ENCODE results near the gene KRTAP10-10. TPM values are rescaled to one million over a fixed set of nuclear protein-coding genes. Genes with fewer than 3 reads are reported as not detected.
A peak's percentile ranks its signal among the peaks of the same experiment; 100 is the strongest.
"Not testable (repeated sequence)": the region's sequence is repeated elsewhere in the genome, so short reads cannot be mapped to it uniquely, and the experiment has no call there.

Gene KRTAP10-10
- total and polyA plus RNA-seq, 2 experiments from 2014 or later, result not detected

DNA sequence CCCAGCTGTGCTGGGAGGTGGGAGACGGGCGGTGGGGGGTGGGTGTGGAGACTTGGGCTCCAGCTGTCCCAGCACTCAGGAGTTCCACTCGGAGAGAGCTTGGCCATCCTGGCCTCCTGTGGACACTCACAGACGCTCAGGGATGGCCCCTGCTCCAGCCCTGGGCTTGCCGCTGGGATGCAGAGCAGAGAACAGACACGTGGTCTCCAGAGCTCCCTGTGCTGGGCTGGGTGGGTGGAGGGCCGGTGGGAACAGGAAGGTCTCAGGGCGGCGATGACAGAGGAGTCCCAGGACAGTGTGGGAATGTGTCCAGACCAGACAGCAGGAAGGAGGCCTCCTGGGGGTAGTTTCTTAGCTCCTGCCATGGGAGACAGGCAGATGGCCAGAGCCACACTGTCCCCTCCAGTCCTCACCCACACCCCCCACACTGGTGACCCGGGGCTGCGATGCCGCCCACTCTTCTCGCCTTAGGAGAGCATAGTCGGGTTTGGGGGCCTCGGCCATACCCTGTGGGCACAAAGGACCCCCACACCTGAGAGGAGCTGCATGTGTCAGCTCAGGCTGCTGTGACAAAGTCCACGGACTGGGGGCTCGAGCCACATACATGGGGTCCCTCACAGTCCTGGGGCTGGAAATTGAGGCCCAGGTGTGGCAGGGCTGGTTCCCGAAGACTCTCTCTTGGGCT lies 8.3 kb upstream of the KRTAP10-10 start:
- TF ChIP-seq, protein P1, sequence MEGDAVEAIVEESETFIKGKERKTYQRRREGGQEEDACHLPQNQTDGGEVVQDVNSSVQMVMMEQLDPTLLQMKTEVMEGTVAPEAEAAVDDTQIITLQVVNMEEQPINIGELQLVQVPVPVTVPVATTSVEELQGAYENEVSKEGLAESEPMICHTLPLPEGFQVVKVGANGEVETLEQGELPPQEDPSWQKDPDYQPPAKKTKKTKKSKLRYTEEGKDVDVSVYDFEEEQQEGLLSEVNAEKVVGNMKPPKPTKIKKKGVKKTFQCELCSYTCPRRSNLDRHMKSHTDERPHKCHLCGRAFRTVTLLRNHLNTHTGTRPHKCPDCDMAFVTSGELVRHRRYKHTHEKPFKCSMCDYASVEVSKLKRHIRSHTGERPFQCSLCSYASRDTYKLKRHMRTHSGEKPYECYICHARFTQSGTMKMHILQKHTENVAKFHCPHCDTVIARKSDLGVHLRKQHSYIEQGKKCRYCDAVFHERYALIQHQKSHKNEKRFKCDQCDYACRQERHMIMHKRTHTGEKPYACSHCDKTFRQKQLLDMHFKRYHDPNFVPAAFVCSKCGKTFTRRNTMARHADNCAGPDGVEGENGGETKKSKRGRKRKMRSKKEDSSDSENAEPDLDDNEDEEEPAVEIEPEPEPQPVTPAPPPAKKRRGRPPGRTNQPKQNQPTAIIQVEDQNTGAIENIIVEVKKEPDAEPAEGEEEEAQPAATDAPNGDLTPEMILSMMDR (IDR thresholded peaks at IDR 0.05; ENCODE audit: low read depth, low read length), result no peak
- peak in 1 of 2 donors; percentile 27 for DNase-seq (ENCODE audit: low read depth in 1 of 2, low spot score in 1 of 2)
- no peaks in the 10 kb centered on the region for H3K9me3 ChIP-seq (ENCODE audit: low read depth)

DNA sequence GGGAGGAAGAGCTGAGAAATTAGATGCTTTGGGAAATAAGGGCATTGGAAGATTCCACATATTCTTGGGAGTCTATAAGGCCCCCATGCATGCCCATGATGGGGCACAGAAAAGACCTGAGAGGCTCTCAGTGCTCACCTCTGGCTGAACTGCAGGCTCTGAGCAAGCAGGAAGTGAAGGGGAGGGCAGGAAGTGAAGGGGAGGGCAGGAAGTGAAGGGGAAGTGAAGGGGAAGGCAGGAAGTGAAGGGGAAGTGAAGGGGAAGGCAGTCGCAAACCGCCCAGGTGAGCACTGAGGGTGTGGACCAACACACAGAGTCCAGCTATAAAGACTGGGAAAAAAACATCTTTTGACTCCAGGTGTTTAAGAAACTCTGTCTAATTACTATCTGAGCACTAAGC lies 6.7 kb upstream of the KRTAP10-10 start:
- no peaks in the 10 kb centered on the region for H3K27me3 ChIP-seq

More for the DNA sequence above, 8.3 kb upstream of the KRTAP10-10 start:
- Histone ChIP-seq H3K4me3 (no peak overlapping the region), H3K27ac (no peak overlapping the region), H3K36me3 (no peaks in the 10 kb centered on the region), H3K27me3 (no peaks in the 10 kb centered on the region), H3K4me1 (ENCODE audit: low read depth) (no peaks in the 10 kb centered on the region)

DNA sequence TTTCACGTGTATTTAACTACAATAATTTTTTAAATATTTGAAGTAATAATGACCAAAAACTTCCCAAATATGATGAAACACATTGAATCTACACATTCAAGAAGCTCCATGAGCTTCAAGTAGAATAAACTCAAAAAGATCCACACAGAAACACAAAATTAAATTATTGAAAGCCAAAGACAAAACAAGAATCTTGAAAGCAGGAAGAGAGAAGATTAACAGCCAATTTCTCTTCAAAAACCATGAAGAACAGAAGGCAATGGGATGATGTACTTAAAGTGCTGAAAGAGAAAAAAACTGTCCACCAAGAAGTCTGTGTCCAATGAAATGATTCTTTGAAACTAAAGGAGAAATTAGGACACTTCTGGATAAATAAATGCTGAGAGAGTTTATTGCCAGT lies 5.1 kb upstream of the KRTAP10-10 start:
- DNase-seq (ENCODE audit: low read depth in 1 of 2, low spot score in 1 of 2), result no peak
- Histone ChIP-seq H3K4me3 (no peak overlapping the region), H3K36me3 (no peaks in the 10 kb centered on the region), H3K4me1 (ENCODE audit: low read depth) (no peaks in the 10 kb centered on the region), H3K27ac (no peak overlapping the region), H3K9me3 (ENCODE audit: low read depth) (no peaks in the 10 kb centered on the region), H3K27me3 (no peaks in the 10 kb centered on the region)
- TF ChIP-seq, protein P1 (IDR thresholded peaks at IDR 0.05; ENCODE audit: low read depth, low read length), result no peak

More for the DNA sequence above, 6.7 kb upstream of the KRTAP10-10 start:
- DNase-seq (ENCODE audit: low read depth in 1 of 2, low spot score in 1 of 2), result no peak
- TF ChIP-seq, protein P1 (IDR thresholded peaks at IDR 0.05; ENCODE audit: low read depth, low read length), result no peak
- H3K9me3 ChIP-seq (ENCODE audit: low read depth), result no peaks in the 10 kb centered on the region
- H3K4me3 ChIP-seq, result no peak overlapping the region
- no peak overlapping the region for H3K27ac ChIP-seq
- H3K4me1 ChIP-seq (ENCODE audit: low read depth), result no peaks in the 10 kb centered on the region
- no peaks in the 10 kb centered on the region for H3K36me3 ChIP-seq

DNA sequence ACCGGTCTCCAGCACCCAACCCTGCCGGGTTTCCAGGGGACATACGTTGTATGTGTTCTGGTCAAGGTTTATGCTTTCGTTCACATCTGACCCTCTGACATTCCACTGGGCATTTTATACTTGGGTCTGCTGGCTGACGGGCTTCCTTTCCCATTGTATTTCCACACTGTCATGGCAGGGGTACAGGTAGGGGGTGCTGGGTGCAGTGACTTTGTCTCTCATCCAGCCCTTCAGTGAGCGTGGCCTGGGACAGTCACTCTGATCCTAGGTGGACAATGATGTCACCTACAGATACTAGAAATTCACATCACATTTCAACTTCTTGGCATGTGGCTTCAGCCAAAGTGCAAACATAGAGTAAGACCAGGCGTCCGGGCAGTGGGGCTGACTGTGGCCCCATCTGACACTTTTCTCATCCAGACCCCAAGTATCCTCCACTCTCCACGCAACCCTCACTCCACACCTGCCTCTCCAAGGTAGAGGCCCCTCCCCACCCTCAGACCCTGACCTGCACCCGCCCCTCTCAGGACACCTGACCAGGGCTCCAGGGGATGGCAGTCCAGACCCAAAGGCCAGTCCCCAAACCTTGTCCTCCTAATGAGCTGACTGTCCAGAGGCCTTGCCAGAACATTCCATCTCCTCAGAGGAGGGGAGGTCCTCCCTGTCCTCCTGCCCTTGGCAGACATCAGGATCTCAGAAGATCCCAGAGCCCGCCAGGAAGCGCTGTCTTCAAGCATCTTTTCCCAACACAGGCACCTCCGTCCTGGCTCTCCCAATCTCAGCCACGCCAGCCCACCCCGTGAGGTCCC lies 743 bp upstream of the KRTAP10-10 start:
- Histone ChIP-seq H3K36me3 (no peaks in the 10 kb centered on the region), H3K27me3 (no peaks in the 10 kb centered on the region), H3K9me3 (ENCODE audit: low read depth) (no peaks in the 10 kb centered on the region), H3K4me1 (ENCODE audit: low read depth) (no peaks in the 10 kb centered on the region), H3K4me3 (no peak overlapping the region), H3K27ac (no peak overlapping the region)
- TF ChIP-seq, protein P1 (IDR thresholded peaks at IDR 0.05; ENCODE audit: low read depth, low read length), result no peak
- DNase-seq (ENCODE audit: low read depth in 1 of 2, low spot score in 1 of 2), result no peak

DNA sequence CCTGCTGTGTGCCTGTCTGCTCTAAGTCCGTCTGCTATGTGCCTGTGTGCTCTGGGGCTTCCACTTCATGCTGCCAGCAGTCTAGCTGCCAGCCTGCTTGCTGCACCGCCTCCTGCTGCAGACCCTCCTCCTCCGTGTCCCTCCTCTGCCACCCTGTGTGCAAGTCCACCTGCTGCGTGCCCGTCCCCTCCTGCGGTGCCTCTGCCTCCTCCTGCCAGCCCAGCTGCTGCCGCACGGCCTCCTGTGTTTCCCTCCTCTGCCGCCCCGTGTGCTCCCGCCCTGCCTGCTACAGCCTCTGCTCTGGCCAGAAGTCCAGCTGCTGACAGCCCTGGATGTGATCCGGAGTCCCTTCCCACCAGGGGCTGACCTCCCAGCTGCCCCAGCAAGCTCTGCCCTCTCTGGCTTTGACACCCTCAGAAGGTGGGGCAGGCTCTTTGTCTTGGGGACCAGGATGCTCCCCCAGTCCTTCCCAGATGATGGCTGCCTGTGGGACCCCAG lies 744 bp downstream of the KRTAP10-10 start:
- not testable (repeated sequence) for H3K4me3 ChIP-seq; DNase-seq (ENCODE audit: low read depth in 1 of 2, low spot score in 1 of 2); H3K9me3 ChIP-seq (ENCODE audit: low read depth); H3K27ac ChIP-seq; H3K36me3 ChIP-seq; H3K4me1 ChIP-seq (ENCODE audit: low read depth); H3K27me3 ChIP-seq

DNA sequence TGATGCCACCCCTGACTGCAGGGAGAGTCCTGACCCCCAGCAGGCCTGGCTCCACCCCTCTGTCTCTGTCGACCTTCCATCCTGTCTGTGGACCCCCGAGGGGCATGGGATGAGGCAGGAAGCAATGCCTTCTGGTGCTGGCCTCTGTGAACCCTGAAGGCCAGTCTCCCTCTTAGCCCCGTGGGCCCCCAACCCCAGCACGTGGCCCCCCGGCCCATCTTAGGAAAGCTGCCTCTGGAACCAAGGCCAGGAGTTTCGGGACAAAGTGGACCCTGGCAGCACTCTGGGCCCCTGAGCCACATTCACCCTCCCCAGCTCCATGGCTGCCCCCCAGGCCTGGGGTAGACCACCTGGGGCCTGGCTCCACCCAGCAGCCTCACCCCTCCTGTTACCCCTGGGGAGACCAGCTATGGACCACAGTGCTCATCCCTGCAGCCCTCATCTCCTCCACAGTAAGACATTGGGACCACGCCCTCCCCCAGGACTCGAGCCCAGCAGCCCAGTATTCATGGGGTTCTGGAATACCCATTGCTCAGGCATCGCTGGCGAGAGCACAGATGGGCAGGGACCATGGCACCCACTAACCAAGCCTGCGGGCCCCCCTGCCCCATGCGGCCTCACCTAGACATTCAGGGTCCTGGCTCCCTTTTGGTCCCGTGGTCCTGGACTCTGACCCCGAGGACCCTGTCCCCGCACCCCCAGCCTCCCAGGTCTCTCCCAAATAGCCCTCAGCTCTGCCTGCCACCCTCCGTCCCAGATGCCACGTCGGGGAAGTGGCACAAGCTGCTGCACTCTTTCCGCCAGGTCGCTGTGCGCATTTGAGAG lies 1.6 kb downstream of the KRTAP10-10 start:
- not testable (repeated sequence) for H3K36me3 ChIP-seq; DNase-seq (ENCODE audit: low read depth in 1 of 2, low spot score in 1 of 2); H3K27ac ChIP-seq; H3K9me3 ChIP-seq (ENCODE audit: low read depth); H3K27me3 ChIP-seq; H3K4me3 ChIP-seq; H3K4me1 ChIP-seq (ENCODE audit: low read depth)
